IPS-NIHi7 (cell line): Measurements from ENCODE around the gene CLMP.
A peak's percentile ranks its signal among the peaks of the same experiment; 100 is the strongest.
"Not testable (repeated sequence)": the region's sequence is repeated elsewhere in the genome, so short reads cannot be mapped to it uniquely, and the experiment has no call there.

Source experiments
- DNase-seq: peaks from one replicate; pipeline ENCODE4 v3.0.0; 2012; ENCODE audit warnings: mixed read lengths; ENCODE audit errors: extremely low spot score

The CLMP gene

GRCh38 chr11:123168955-123169484 lies 26.0 kb downstream of the CLMP start:
- DNase-seq = no peak

- DNase-seq = no peak
Measured at GRCh38 chr11:123168241-123168640, 26.8 kb downstream of the CLMP start.

- DNase-seq = peak; percentile 81
Measured at GRCh38 chr11:123166071-123166559, 28.9 kb downstream of the CLMP start.

GRCh38 chr11:123164732-123165450 lies 30.2 kb downstream of the CLMP start:
- DNase-seq = no peak

GRCh38 chr11:123163621-123164020 lies 31.4 kb downstream of the CLMP start:
- no peak for DNase-seq

- DNase-seq = no peak
Measured at GRCh38 chr11:123161376-123162030, 33.5 kb downstream of the CLMP start.

- DNase-seq = no peak
Measured at GRCh38 chr11:123159183-123159857, 35.7 kb downstream of the CLMP start.

- no peak for DNase-seq
Measured at GRCh38 chr11:123158033-123159003, 36.7 kb downstream of the CLMP start.

GRCh38 chr11:123152951-123153350 lies 42.1 kb downstream of the CLMP start:
- DNase-seq = no peak

GRCh38 chr11:123152346-123152745 lies 42.7 kb downstream of the CLMP start:
- DNase-seq = not testable (repeated sequence)

GRCh38 chr11:123151796-123152195 lies 43.3 kb downstream of the CLMP start:
- DNase-seq = no peak

GRCh38 chr11:123151366-123151765 lies 43.7 kb downstream of the CLMP start:
- DNase-seq = no peak

GRCh38 chr11:123150882-123151281 lies 44.2 kb downstream of the CLMP start:
- DNase-seq = no peak

GRCh38 chr11:123148965-123149364 lies 46.1 kb downstream of the CLMP start:
- no peak for DNase-seq

GRCh38 chr11:123145661-123146060 lies 49.4 kb downstream of the CLMP start:
- DNase-seq = no peak

GRCh38 chr11:123145220-123145619 lies 49.8 kb downstream of the CLMP start:
- DNase-seq = no peak

- DNase-seq = no peak
Measured at GRCh38 chr11:123144707-123145106, 50.3 kb downstream of the CLMP start.

- no peak for DNase-seq
Measured at GRCh38 chr11:123143921-123144320, 51.1 kb downstream of the CLMP start.

GRCh38 chr11:123143476-123143875 lies 51.6 kb downstream of the CLMP start:
- no peak for DNase-seq

GRCh38 chr11:123139206-123139605 lies 55.8 kb downstream of the CLMP start:
- no peak for DNase-seq
